AG04449 (cell line): ENCODE results near the gene BCL3.

Experiments
- CTCF ChIA-PET: fragments of 350-600 bp; formaldehyde crosslinking; extraction: SDS; loops from one replicate; lab custom pipeline; 2021; ENCODE audit warnings: antibody characterized with exemption; lab: Yijun Ruan, JAX
- POLR2A ChIA-PET: fragments of 400-600, 350-600 bp; formaldehyde crosslinking; extraction: SDS; loops from one replicate; lab custom pipeline; 2020; ENCODE audit warnings: antibody characterized with exemption, inconsistent platforms; lab: Yijun Ruan, JAX
- DNase-seq: peaks from one replicate; pipeline ENCODE4 v3.0.0-alpha.2; 2010; ENCODE audit warnings: low read depth, low spot score
- H3K4me3 ChIP-seq: 2 replicates; pipeline ENCODE4 v1.5.1; 2011; ENCODE audit warnings: low read depth, mild to moderate bottlenecking, control low read depth, low read length
- CTCF ChIP-seq: IDR thresholded peaks from one replicate; pipeline ENCODE4 v1.5.1; 2011; ENCODE audit warnings: mild to moderate bottlenecking, moderate library complexity, low read length, control low read depth, inconsistent platforms; ENCODE audit not compliant: insufficient read depth; ENCODE audit errors: missing control alignments

BCL3 gene

DNA sequence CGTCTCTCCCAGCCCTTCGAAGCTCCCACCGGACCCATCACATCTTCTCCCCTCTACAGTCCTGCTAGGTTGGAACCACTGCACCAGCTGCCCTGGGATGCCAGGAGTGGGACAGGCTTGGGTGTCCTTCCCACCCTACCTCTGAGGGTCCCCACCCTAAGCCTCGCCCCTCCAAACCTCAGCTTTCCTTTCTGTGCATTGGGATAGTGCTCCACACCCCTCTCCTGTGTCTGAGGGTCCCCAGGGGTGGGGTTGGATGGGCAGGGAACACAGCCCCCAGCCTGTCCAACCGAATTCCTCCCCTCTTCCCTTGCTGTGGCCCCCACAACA, 1.9 kb upstream of the BCL3 start:
- H3K4me3 ChIP-seq: no peak overlapping the region
- DNase-seq: no peak
- POLR2A ChIA-PET: no interaction called here
- TF ChIP-seq CTCF: no peak
- CTCF ChIA-PET: interaction anchor here (0.8 to 4.3 kb wide), 2 partner anchors 23 to 24 kb away, joined by 3 to 23 read pairs; no protein-coding TSS in a partner anchor

DNA sequence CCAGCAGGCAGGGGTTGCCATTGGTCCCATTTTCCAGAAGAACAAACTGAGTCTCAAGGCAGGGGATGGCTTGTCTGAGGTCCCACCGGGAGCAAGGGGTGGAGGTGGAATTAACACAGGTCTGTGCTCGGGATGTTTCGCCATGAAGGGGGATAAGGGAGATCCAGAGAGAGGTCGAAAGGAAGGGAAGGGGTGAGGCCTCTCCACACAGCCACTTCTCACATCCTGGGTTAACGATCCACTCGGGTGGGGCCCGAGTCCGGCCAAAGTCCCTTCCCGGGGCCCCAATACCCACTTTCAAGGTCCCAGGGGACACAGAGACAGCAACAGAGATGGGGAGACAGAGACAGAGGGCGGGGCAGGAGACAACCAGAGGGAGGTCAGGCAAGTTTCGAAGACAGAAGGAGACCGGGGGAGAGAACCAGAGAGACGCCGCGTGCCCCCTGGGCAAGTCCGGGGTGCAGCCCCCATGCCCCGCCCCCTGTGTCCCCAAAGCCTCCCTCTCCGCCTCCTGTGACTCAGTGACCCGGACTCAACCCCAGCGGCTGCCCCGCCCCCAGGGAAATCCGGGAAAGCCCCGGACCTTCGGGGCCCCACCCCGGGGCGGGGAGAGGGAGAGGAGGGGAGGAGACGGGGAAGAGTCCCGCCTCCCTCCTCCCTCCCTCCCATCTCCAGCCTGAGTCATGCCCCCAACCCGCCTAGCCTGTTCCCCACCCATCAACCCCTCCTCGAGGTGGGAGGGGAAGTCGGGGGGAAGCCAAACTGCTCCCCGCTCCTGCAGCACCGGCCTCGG, 1.4 kb upstream of the BCL3 start:
- no peak for TF ChIP-seq CTCF
- peak; percentile 69 for DNase-seq
- ChIA-PET CTCF (interaction anchor here (0.8 kb wide), 1 partner anchor 24 kb away, joined by 3 read pairs; no protein-coding TSS in a partner anchor), POLR2A (interaction anchor here (0.6 kb wide), 1 partner anchor 12 kb away, joined by 3 read pairs; no protein-coding TSS in a partner anchor)
- peak overlapping the region; percentile 73 for H3K4me3 ChIP-seq

GRCh38 chr19:44747739-44748425, 626 bp upstream of the BCL3 start:
- H3K4me3 ChIP-seq: peak overlapping the region; percentile 73
- CTCF ChIA-PET: no interaction called here
- no peak for TF ChIP-seq CTCF
- DNase-seq: no peak
- POLR2A ChIA-PET: interaction anchor here (0.6 kb wide), 1 partner anchor 12 kb away, joined by 3 read pairs; no protein-coding TSS in a partner anchor

DNA sequence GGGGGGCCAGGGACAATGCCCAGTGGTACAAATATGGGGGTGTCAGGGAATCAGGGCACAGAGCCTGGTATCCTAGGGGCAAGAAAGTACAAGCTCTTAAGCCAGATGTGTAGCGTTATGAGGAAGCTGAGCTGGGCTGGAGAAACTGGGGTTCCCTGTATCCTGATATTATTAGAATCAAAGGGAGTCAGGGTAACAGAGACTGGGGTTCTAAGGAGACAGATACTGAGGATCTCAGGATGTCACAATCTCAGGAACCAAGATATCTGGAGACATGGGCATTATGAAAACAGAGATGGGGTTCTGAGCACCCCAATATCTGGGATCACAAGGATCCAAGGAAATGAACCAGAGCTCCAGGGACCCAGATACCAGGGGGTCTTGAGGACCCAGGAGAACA, 784 bp downstream of the BCL3 start:
- H3K4me3 ChIP-seq: peak overlapping the region; percentile 73
- POLR2A ChIA-PET: interaction anchor here (0.7 to 1.0 kb wide), 5 partner anchors 8 to 97 kb away, joined by 3 to 5 read pairs (median 3); partner anchors contain the start of gene NECTIN2
- CTCF ChIA-PET: interaction anchor here (0.8 to 2.2 kb wide), 5 partner anchors 8 to 25 kb away, joined by 3 to 14 read pairs (median 4); no protein-coding TSS in a partner anchor
- DNase-seq: no peak
- no peak for TF ChIP-seq CTCF

DNA sequence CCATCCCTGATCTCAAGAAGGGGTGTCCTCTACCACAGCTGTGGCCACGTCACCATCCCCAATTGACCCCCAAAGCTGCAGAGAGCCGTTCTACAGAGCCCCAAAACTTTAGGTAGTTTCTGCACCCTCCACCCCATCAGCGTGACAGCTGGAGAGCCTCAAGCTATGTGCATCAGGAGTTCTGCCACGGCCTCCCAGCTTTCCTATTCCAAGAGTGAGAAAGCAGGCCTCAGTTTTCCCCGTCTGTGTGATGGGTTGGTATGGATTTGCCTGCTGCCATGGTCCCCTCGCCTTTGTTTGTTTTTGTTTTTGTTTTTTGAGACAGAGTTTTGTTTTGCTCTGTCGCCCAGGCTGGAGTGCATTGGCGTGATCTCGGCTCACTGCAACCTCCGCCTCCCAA, 1.5 kb downstream of the BCL3 start:
- no peak for DNase-seq
- ChIA-PET CTCF (interaction anchor here (1.5 to 2.2 kb wide), 3 partner anchors 8 to 26 kb away, joined by 4 to 14 read pairs (median 10); no protein-coding TSS in a partner anchor), POLR2A (interaction anchor here (0.9 kb wide), 1 partner anchor 8 kb away, joined by 3 read pairs; no protein-coding TSS in a partner anchor)

More for the DNA sequence above, 1.5 kb downstream of the BCL3 start:
- TF ChIP-seq CTCF: no peak
- H3K4me3 ChIP-seq: peak overlapping the region; percentile 73
